Left cardiac atrium (tissue), 4 donors: ENCODE data around the gene RPS6KA2. TPM values are rescaled to one million over a fixed set of nuclear protein-coding genes. Genes with fewer than 3 reads are reported as not detected.
A peak's percentile ranks its signal among the peaks of the same experiment; 100 is the strongest.

Source experiments
- ATAC-seq, 2 donors: fragments of 200-7000 bp; cut with Tn5 transposase; one replicate each; pipeline ENCODE4 v1.9.1; 2020; ENCODE audit warnings: mild to moderate bottlenecking in 2 of 2, moderate library complexity in 2 of 2
- DNase-seq: peaks from one replicate; pipeline ENCODE4 v3.0.0-alpha.2; 2020
- intact Hi-C, 2 donors: fragments of 100-400 bp; cut with DNase I; formaldehyde crosslinking; loops; one replicate each; pipeline versions ENCODE4 v1.14.1 to v1.15.1; 2022 to 2023
- long read RNA-seq: library from polyadenylated mRNA; unstranded; transcript quantifications from one replicate; pipeline ENCODE4 v2.0.0, GENCODE V29; 2021
- total RNA-seq, 2 donors: library from RNA; stranded (reverse); fragmentation: NEBNext Ultra II Directional; extraction: Animal tissue kit (Norgen Biotek cat#: 25700); gene quantifications; one replicate each; pipeline ENCODE4 v1.2.1, GENCODE V29; 2021
- donor health status: DM: no; HTN: yes; CAD: no.
- donor health status: DM: no; HTN: yes; CAD: no; lungs with severe emphysema.
- donor health status: DM: yes; HTN: yes; CAD: no.
- donor health status: Dilated cardiomyopathy.

RPS6KA2 gene
- 10 to 100 TPM; 59.6 to 95.7 TPM for total RNA-seq
- long read RNA-seq, full-length matches to known transcripts, result 19 of 146 reads
- long read RNA-seq, partial matches to known transcripts, result 88 of 146 reads
- long read RNA-seq, other reads (novel, unspliced or antisense), result 39 of 146 reads

- ATAC-seq, result peak; percentile 95 to 96
- intact Hi-C loops, result no loop called here
- DNase-seq, result peak; percentile 100
Measured at GRCh38 chr6:166627033-166627874, at the start of gene RPS6KA2. RPS6KA2 (minus strand) TSS chr6:166627251; CDS start chr6:166627019, 232 bp downstream.

- ATAC-seq (peak; percentile 33 to 69), DNase-seq (no peak)
- intact Hi-C loops, result no loop called here
Measured at GRCh38 chr6:166676270-166676860, 49.3 kb upstream of the RPS6KA2 start.

- ATAC-seq, result no peak
- intact Hi-C loops, result no loop called here
- no peak for DNase-seq
Measured at GRCh38 chr6:166675736-166676135, 48.7 kb upstream of the RPS6KA2 start.

- DNase-seq, result no peak
- intact Hi-C loops, result no loop called here
Measured at GRCh38 chr6:166673309-166673708, 46.3 kb upstream of the RPS6KA2 start.

GRCh38 chr6:166672624-166673206, 45.7 kb upstream of the RPS6KA2 start:
- DNase-seq (no peak), ATAC-seq (no peak)
- intact Hi-C loops, result no loop called here

More at GRCh38 chr6:166673309-166673708, 46.3 kb upstream of the RPS6KA2 start:
- no peak for ATAC-seq

GRCh38 chr6:166672146-166672545, 45.1 kb upstream of the RPS6KA2 start:
- DNase-seq, result no peak
- intact Hi-C loops, result no loop called here
- ATAC-seq, result no peak

GRCh38 chr6:166671434-166672081, 44.5 kb upstream of the RPS6KA2 start:
- peak; percentile 58 for DNase-seq

GRCh38 chr6:166670894-166671293, 43.8 kb upstream of the RPS6KA2 start:
- ATAC-seq (no peak), DNase-seq (no peak)
- intact Hi-C loops, result no loop called here

More at GRCh38 chr6:166671434-166672081, 44.5 kb upstream of the RPS6KA2 start:
- intact Hi-C loops, result no loop called here
- ATAC-seq, result peak; percentile 53 to 87

GRCh38 chr6:166670013-166670412, 43.0 kb upstream of the RPS6KA2 start:
- ATAC-seq, result no peak
- intact Hi-C loops, result no loop called here
- DNase-seq, result no peak

GRCh38 chr6:166667796-166668610, 41.0 kb upstream of the RPS6KA2 start:
- intact Hi-C loops, result no loop called here
- no peak for DNase-seq
- no peak for ATAC-seq

GRCh38 chr6:166664135-166664534, 37.1 kb upstream of the RPS6KA2 start:
- peak in 1 of 2 donors; percentile 44 for ATAC-seq
- DNase-seq, result no peak
- intact Hi-C loops, result no loop called here

GRCh38 chr6:166663568-166663967, 36.5 kb upstream of the RPS6KA2 start:
- no peak for ATAC-seq
- intact Hi-C loops, result no loop called here
- DNase-seq, result no peak

- intact Hi-C loops, result no loop called here
- ATAC-seq (no peak), DNase-seq (no peak)
Measured at GRCh38 chr6:166662690-166663089, 35.6 kb upstream of the RPS6KA2 start.

GRCh38 chr6:166661327-166662085, 34.5 kb upstream of the RPS6KA2 start:
- intact Hi-C loops, result no loop called here
- ATAC-seq (no peak), DNase-seq (no peak)

GRCh38 chr6:166660157-166660688, 33.2 kb upstream of the RPS6KA2 start:
- no peak for ATAC-seq

GRCh38 chr6:166659581-166659980, 32.5 kb upstream of the RPS6KA2 start:
- DNase-seq, result no peak
- intact Hi-C loops, result no loop called here
- peak in 1 of 2 donors; percentile 36 for ATAC-seq

More at GRCh38 chr6:166660157-166660688, 33.2 kb upstream of the RPS6KA2 start:
- DNase-seq, result no peak
- intact Hi-C loops, result no loop called here

- ATAC-seq (peak; percentile 44 to 60), DNase-seq (no peak)
- intact Hi-C loops, result no loop called here
Measured at GRCh38 chr6:166658792-166659150, 31.7 kb upstream of the RPS6KA2 start.
